Spleen (tissue), 7 donors: Measurements from ENCODE around the gene EPHB2.

Source experiments
- POLR2A ChIP-seq, 3 donors: fragments of 450-650 bp; IDR thresholded peaks; one replicate each; pipeline ENCODE4 v1.5.1; 2017; ENCODE audit warnings: antibody characterized with exemption in 3 of 3, mild to moderate bottlenecking in 1 of 3
- POLR2AphosphoS5 ChIP-seq, 3 donors: sonication (generic); formaldehyde crosslinking; IDR thresholded peaks; one replicate each; pipeline ENCODE4 v1.5.1; 2017; ENCODE audit warnings: antibody characterized with exemption in 3 of 3
- TF ChIP-seq, protein P1 (sequence below), 11 experiments: fragments of 200-600 bp in 7 of 11; fragments of 450-650 bp in 4 of 11; sonication (generic) in 4 of 11; IDR thresholded peaks in 8 of 11; conservative IDR thresholded peaks in 3 of 11; 1 replicate in 7 of 11; 2 replicates in 4 of 11; pipeline versions ENCODE4 v1.4.0 to v1.8.0; 2016 to 2021; ENCODE audit warnings: antibody characterized with exemption in 11 of 11, inconsistent platforms in 4 of 11, mild to moderate bottlenecking in 1 of 11
- donor health status: DM: no; HTN: no; CAD: no; lungs with moderate emphysema.
- donor health status: DM: no; HTN: no; CAD: no.
- donor health status: DM: no; HTN: no; CAD: no.

DNA sequence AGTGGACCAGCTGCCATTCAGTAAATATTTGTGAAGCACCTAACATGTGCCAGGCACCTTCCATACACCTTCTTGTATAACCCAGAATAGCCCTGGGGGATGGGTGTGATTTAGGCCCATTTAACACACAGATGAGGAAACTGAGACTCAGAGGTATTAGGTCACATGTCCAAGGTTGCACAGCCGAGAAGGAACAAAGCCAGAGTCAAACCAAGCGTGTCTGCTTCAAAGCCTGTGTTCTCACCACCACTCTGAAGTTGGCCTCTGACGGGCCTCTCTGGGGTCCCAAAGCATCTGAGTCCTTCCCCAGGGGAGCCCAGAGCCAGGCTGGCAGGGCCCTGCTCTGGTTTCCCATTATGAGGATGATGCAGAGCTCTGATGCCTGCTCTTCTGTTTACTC lies 196.9 kb downstream of the EPHB2 start:
- TF ChIP-seq POLR2AphosphoS5 (IDR thresholded peaks at IDR 0.05), result no peak
- TF ChIP-seq, protein P1, sequence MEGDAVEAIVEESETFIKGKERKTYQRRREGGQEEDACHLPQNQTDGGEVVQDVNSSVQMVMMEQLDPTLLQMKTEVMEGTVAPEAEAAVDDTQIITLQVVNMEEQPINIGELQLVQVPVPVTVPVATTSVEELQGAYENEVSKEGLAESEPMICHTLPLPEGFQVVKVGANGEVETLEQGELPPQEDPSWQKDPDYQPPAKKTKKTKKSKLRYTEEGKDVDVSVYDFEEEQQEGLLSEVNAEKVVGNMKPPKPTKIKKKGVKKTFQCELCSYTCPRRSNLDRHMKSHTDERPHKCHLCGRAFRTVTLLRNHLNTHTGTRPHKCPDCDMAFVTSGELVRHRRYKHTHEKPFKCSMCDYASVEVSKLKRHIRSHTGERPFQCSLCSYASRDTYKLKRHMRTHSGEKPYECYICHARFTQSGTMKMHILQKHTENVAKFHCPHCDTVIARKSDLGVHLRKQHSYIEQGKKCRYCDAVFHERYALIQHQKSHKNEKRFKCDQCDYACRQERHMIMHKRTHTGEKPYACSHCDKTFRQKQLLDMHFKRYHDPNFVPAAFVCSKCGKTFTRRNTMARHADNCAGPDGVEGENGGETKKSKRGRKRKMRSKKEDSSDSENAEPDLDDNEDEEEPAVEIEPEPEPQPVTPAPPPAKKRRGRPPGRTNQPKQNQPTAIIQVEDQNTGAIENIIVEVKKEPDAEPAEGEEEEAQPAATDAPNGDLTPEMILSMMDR (IDR thresholded peaks at IDR 0.05 in 8 of 11, conservative IDR thresholded peaks at IDR 0.05 in 3 of 11), result no peak
- TF ChIP-seq POLR2A (IDR thresholded peaks at IDR 0.05), result no peak
